HTR-8/SVneo (cell line): Measurements from ENCODE around the gene KIF27.
"Not testable (repeated sequence)": the region's sequence is repeated elsewhere in the genome, so short reads cannot be mapped to it uniquely, and the experiment has no call there.

Experiments used
- DNase-seq: peaks from one replicate; pipeline ENCODE4 v3.0.0; 2011; ENCODE audit warnings: low spot score, mixed read lengths; ENCODE audit not compliant: insufficient read length
- FAIRE-seq: peaks from 2 replicates; lab custom pipeline; 2011; peaks lifted over from hg19 to GRCh38; lab: Jason Lieb, UNC

Gene KIF27

GRCh38 chr9:83934569-83935275 is 13.5 kb upstream of the KIF27 start:
- FAIRE-seq (no peak), DNase-seq (no peak)

GRCh38 chr9:83933790-83934189 is 12.6 kb upstream of the KIF27 start:
- DNase-seq: no peak

DNA sequence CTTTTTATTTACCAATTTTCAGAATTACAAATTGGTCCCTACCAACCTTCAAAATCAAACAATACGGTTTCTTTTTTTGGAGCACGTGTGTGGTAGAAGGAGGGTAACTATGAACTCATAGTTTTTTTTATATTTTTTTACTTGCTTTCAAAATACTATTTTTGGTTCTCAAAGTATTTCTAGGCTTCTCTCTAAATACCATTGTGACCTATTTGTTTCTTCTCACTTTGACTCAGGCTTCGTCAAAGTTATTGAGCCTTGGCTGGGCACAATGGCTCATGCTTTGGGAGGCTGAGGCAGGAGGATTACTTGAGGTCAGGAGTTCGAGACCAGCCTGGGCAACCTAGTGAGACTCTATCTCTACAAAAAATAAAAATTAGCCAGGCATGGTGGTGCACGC is 11.6 kb upstream of the KIF27 start:
- DNase-seq (no peak), FAIRE-seq (no peak)

More at GRCh38 chr9:83933790-83934189, 12.6 kb upstream of the KIF27 start:
- no peak for FAIRE-seq

- FAIRE-seq (no peak), DNase-seq (no peak)
These were observed 10.8 kb upstream of the KIF27 start for GRCh38 chr9:83932011-83932410.

DNA sequence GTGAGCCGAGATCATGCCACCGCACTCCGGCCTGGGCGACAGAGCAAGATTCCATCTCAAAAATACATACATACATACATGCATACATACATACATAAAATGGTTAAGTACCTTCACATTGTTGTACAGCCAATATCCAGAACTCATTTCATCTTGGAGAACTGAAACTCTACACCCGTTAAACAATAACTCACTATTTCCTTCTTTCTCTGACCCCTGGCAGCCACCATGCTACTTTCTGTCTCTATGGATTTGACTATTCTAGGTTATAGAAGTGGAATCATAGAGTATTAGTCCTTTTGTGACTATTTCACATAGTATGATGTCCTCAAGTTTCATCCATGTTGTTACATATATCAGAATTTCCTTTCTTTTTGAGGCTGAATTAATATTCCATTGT is 9.6 kb upstream of the KIF27 start:
- DNase-seq: no peak
- no peak for FAIRE-seq

- DNase-seq (no peak), FAIRE-seq (no peak)
These were observed 6.4 kb upstream of the KIF27 start for GRCh38 chr9:83927591-83927990.

GRCh38 chr9:83920469-83920926 is 734 bp downstream of the KIF27 start:
- FAIRE-seq (no peak), DNase-seq (peak; percentile 12)

- DNase-seq (no peak), FAIRE-seq (no peak)
These were observed 2.1 kb downstream of the KIF27 start for GRCh38 chr9:83919111-83919510.

- DNase-seq, FAIRE-seq: not testable (repeated sequence)
These were observed 9.0 kb downstream of the KIF27 start for GRCh38 chr9:83912194-83912593.

DNA sequence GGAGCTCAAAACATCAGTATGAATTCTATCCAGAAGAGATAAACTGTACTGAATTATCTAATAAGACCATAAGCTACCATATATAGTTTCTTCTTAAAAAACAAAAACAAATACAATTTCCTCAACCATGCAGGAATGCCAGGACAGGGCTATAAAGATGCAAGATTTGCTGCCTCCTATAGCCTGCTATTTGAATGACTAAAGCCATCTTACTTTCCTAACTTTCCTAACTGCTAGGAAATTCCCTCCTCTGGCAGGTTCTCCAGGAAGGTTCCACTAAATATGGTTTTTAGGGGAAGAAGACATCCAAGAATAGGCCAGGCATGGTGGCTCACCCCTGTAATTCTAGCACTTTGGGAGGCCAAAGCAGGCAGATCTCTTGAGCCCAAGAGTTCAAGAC is 15.1 kb downstream of the KIF27 start:
- FAIRE-seq (no peak), DNase-seq (no peak)

- not testable (repeated sequence) for DNase-seq, FAIRE-seq
These were observed 20.6 kb downstream of the KIF27 start for GRCh38 chr9:83900615-83901014.

DNA sequence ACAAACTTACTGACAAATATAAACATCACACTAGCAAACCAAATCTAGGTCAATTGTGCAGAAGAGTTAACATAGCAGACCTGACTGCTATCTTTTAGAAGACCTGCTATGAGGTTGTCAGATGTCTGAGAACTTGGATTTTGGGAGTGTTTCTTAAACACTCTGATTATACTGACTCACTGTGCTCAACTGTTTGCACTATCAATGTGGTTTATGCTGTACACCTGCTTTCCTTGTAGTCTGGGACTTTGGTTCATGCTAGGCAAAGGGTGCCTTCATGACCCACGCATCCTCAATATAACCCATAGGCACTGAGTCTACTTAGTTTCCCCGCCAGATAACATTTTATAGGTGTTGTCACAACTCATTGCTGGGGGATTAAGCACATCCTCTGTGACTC is 26.9 kb downstream of the KIF27 start:
- peak; percentile 46 for FAIRE-seq
- not testable (repeated sequence) for DNase-seq

- DNase-seq, FAIRE-seq: not testable (repeated sequence)
These were observed 34.7 kb downstream of the KIF27 start for GRCh38 chr9:83886498-83886897.

- not testable (repeated sequence) for FAIRE-seq, DNase-seq
These were observed 35.5 kb downstream of the KIF27 start for GRCh38 chr9:83885559-83886240.

DNA sequence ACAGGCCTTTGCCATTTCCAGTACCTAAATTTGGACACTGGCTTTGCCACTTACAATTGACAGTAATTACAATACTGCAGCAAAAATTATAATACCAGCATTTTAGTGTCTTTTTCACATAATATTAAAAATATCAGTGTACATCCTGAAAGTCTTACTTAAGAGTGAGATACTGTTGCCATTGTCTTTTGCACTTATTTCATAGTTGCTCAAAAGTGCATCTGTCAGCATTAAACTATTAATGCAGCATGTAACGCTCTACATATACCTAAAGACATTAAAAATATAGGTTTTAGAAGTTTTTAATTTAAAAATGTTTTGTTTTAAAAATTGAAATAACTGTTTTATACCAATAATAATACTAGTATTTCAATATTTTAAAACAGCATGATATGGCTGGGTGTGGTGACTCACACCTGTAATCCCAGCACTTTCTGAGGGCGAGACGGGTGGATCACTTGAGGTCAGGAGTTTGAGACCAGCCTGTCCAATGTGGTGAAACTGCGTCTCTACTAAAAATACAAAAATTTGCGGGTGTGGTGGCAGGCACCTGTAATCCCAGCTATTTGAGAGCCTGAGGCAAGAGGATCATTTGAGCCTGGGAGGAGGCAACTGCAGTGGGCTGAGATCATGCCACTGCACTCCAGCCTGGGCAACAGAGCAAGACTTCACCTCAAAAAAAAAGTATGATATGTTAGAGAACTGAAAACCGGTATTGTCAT is 39.4 kb downstream of the KIF27 start:
- FAIRE-seq, DNase-seq: not testable (repeated sequence)

DNA sequence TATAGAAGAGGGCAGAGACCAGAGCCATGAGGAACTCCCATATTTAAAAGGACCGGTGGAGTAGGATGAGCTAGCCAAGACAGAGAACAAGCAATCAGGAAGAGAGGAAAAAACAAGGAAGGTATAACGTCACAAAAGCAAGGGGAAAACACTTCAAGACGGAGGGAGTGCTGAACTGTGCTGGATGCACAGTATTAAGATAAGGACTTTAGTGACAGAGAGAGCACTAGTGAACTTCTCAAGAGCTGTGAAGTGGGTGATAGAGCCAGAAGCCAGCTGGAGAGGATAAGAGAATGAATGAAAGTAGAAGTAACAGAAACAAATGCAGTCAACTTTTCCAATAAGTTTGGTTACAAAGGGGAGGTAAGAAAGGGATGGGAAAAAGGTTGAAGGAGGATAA is 45.7 kb downstream of the KIF27 start:
- FAIRE-seq, DNase-seq: not testable (repeated sequence)

DNA sequence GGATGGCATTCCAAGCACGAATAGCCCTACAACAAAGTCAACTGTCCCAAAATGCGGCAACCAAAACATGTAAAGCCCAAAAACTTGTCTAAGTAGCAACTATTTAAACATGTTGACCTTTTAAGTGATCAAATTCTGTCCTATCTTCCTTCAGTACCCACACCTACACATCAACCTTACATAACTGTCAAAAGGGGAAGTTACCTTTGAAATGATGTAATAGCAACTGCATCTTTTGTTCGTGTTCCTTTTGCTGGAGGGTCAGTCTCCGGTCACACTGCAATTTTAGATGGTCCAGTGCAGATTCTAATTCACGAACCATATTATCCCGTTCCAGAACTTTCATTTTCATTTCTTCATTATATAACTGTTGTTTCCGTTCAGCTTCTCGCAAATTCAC is 71.3 kb downstream of the KIF27 start:
- FAIRE-seq, DNase-seq: not testable (repeated sequence)

DNA sequence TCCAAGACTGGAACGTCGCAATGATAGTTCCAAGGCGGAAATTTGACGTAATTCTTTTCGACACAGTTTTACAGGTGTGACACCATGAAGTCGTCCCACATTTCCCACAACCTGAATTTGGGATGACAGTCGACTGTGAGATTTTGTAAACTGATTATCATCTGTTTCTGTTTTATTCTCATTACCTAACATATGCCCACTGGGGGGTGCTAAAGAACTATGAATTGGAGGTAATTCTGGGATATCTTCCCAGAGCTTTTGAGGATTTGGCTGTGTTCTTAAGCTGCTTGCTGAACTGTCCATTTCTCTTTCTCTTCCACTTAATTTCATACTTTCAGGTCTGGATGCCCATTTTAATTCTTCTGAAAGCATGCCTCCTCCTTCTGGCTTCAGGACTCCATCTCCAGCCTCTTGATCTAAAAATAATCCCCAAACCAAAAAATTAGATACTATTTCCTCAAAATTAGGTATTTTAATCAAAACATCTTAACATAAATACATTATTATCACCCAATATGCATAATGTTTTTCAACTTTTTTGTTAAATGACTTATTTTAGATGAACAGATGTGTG is 84.1 kb downstream of the KIF27 start:
- DNase-seq, FAIRE-seq: not testable (repeated sequence)

- not testable (repeated sequence) for DNase-seq, FAIRE-seq
These were observed 90.7 kb downstream of the KIF27 start for GRCh38 chr9:83830426-83831071.
